Dedifferentiated amniotic fluid mesenchymal stem cell (primary cell): ENCODE measurements around the gene TMPRSS6.

Source experiments
- DNase-seq: peaks from one replicate; pipeline ENCODE4 v3.0.0-alpha.2; 2016; ENCODE audit errors: extremely low spot score

Gene TMPRSS6

DNA sequence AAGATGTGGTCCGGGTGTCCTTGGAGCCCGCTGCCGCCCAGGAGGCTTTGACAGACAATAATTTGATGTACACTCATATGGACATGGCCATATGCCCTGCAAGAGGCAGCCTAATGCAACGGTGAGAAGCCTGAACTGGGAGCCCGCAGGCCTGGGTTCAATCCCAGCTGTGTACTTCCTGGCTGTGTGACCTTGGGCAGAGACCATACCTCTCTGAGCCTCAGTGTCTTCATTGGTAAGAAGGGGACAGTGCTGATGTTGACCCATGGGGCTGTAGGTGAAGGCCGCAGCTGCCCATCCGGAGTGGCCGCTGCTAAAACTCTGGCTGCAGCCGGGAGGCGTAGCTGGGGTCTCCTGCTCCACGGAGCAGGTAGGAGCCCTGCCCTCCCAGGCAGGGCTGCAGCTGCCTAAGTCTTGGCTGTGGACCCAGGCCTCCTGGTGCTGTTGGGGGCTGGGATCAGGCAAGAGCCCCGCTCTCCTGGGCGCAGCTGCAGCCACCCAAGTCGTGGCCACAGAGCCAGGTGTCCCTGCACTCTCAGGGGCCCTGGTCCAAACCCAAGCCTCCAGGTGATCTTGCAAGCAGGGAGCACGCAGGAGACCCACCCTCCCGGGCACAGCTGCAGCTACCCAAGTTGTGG lies 31.3 kb upstream of the TMPRSS6 start:
- DNase-seq = no peak

DNA sequence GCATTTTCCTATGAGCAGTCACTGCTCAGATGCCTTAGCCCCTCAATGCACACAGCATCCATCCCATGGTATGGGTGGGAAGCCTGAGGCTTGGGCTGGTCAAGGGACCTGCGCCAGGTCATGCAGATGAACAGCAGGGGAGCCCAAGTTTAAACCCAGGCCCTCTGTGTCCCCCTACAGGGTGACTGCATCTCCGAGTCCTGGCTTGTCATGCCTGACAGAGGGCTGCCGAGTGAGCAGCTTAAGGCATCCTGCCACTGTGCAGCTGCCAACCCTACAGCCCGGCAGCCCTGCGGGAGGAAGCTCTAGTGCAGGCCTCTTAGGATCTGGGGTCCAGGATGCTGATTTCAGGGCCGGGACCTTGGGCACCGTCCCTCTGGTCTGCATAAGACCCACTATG lies 30.2 kb upstream of the TMPRSS6 start:
- DNase-seq = no peak

DNA sequence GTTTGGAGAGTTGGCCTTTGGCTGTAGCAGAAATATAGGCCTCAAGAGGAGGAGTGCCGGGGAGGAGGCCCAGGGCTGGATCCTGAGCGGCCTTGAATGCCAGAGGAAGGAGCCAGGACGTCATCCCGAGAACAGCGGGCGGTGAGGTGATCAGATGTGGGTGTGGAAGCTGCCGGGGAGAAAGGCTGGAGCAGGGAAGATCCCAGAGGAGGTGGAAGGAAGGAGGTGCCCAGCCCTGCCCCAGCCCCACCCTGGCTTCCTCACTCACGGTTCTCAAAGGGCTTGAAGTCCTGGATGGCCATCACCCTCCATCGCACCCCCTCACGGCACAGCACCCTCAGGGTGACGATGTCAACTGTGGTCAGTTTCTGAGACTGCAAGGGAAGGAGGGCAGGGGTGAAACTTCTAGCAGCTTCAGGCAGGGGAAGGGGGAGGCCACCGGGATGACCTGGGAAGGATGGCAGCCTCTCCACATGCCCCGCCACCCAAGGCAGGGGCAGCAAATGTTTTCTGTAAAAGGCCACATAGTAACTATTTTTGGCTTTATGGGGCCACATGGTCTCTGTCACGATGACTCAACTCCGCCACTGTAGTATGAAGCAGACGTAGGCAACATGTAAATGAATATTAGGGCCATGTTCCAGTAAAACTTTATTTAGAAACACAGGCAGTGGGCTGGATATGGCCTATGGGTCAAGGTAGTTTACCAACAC lies 29.5 kb upstream of the TMPRSS6 start:
- no peak for DNase-seq

DNA sequence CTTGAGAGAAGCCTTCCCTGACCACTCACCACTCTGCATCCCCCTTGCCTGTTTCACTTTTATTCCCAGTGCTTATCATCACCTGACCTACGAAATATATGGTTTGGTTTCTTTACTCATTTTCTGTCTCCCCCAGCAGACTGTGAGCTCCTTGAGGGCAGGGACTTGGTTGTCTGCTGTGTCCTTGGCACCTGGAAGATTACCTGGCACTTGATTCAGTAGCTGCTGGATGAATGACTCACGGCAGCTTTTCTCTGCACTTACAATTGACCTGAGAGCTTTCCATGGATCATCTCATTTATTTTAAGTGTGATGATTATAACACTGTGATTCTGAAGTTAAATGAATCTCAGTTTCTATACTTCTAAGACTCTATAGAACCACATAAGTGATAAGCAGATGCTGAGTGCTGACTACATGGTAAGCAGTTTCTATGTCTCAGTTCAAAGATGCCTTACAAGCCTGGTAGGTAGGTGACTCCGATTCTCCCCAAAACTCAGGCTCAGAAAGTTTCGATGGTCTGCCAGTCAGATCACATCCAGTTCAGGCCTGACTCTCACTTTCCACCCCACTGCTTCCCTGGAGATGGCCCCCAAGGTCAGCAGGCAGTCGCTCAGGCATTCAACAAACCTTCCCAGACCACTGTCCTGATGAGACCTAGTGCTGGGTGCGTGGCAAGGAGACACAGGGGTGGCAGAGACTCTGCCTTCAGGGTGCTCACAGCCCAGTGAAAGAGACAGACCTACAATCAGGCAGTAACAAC lies 28.6 kb upstream of the TMPRSS6 start:
- no peak for DNase-seq

DNA sequence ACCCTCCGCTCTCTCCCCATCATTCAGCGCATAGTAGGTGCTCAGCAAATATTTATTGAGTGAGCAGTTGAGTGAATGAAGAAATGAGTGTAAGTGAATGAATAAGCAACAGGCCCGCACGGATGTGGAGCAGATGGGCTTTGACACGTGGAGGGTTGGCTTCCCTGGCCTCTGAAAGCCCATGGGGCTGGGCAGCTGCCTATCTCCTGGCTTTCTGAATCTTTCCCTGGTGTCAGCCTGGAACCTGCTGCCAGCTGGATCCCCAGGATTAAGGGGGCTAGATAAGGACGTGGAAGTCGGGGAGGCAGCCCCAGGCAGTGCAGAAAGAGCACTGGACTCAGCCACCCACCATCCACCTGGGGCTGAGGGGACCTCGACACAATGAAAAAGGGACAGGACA lies 27.6 kb upstream of the TMPRSS6 start:
- DNase-seq = no peak

DNA sequence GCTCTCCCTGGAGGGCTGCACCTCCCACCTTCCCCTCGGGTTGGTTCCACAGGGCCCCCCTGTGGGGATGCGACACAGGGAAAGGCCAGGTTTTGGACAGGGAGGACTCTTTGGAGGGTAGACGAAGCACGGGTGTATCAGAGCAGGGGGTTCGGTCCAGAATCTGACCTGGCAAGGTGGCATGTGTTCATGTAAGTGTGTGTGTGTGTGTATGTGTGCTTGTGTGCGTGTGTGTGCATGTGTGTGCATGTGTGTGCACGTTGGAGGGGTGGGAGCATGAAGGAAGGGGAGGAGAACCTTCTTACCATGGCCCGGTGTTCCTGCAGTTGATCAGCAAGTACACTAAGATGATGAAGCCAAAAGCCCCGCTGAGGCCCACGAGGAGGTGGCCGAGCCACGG lies 25.5 kb upstream of the TMPRSS6 start:
- DNase-seq = no peak

DNA sequence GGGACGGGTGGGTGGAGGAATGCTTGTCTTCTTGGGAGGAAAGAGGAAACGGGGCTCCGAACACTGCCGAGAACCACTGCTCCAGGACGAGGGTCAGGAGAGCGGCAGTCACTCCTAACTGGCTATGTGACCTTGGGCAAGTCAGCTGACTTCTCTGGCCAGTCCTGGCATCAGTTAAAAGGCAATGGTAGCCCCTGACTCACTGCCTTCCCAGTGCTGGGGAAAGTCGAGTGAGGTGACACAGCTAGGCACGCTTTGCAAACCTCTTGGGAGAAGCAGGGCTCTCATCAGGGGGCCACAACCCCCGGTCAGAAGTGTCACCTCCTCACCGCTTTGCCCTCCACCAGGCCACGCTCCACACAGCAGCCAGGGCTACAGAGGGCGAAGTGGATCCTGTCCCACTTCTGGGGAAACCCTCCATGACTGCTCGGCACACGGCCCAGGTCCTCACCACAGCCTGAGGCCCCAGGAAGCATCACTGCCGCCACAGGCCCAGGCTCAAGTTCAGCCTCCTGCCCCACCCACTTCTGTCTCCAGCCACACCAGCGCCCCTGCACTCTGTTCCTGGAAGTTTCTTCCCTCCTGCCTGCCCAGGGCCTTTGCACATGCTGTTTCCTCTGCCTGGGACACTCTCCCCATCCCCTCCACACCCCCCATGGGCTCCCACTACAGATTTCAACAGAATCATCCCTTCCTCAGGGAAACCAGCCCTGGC lies 23.9 kb upstream of the TMPRSS6 start:
- no peak for DNase-seq

DNA sequence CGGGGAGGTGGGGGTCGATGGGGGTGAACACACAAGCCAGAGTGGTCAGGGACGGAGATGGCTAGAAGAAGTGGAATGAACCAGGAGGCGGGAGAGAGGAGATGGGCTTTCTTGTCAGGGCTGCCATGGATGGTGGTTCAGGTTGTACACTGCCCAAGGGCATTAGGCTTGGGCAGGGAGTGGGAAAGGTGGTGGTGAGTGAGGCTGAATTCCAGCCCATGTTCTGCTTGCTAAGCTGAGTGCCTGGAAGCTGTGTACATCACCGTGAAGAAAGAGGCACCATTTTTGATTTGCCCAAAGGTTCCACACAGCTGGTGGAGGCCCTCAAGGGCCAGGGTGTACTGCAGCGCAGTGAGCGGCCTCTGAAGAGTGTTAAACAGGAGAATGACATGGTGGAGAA lies 23.3 kb upstream of the TMPRSS6 start:
- no peak for DNase-seq

DNA sequence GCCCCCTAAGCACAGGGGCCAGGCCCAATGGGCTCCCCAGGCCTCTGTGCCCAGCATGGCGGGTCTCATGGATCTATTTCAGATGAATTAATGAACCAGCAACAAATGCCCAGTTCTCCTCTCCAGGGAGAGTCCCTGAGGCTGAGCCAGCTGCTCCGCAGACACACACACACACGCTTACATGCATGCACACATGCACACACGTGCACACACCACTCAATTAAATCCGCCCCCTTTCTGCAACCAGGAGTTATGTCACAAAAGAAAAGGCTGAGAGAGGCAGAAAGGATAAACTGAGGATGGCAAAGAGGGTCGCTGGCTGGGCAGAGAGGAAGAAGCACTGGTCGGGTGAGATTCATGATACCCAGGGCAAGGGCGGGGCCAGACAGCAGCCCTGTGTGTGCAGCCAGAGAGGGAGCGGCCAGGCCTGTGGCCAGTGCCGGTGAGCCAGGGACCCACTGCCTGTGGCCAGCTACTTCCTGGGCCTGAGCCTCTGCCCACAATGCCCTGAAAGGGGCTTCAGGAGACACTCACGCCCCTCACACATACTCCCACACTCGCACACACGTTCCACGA lies 20.4 kb upstream of the TMPRSS6 start:
- DNase-seq = no peak

DNA sequence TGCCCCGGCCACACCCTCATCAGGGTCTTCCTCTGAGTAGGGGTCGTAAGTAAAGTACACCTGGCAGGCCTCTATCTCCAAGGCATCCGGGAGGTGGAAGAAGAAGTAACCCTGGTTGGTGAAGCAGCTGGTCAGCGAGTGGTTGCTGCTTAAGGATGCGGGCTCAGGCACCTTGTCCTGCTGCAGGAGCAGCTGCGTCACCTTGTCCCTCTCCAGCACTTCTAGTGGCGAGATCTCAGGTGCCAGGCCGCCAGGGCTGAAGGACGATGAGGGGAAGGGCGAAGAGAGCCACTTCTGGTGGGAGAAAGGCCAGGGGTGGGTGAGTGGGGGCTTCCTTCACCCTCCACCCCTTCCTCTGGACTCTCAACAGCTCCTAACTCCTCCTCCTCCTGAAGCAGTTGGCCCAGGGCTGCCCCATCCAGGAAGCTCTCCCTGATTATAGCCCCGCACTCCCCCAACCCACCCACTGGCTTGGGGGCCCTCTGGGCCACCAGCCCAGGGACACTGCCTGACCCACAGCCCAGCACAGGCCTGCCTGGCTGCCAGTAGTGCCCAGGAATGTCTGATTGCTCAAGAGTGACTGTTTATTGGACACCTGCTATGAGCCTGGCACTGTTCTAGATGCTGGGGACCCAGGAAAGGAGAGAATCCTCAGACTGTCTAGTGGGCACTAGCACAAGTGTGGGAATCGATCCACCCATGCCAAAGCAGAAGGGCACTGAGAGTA lies 19.2 kb upstream of the TMPRSS6 start:
- no peak for DNase-seq

DNA sequence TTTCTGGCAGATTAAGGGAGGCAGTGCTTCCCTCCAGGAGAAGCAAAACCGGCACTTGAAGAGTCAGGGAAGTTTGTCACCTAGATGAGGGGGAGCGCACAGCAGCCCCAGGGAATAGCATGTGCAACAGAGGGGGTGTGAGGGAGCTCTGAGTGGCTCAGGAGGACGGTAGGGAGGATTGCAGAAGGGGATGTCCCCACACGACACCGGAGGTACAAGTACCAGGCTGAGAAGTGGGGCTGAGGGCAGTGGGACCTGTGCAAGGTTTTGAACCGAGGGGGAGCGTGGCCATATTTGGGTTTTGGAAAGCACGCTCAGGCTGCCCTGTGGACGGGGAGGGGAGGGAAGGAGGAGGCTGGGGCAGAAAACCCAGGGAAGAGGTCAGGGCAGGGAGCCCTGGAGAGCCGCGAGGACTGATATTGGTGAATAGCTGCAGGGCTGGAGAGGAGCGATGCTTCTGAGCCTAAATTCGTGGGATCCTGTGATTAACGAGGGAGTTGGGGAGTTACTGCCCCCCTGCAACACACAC lies 17.9 kb upstream of the TMPRSS6 start:
- DNase-seq = no peak

DNA sequence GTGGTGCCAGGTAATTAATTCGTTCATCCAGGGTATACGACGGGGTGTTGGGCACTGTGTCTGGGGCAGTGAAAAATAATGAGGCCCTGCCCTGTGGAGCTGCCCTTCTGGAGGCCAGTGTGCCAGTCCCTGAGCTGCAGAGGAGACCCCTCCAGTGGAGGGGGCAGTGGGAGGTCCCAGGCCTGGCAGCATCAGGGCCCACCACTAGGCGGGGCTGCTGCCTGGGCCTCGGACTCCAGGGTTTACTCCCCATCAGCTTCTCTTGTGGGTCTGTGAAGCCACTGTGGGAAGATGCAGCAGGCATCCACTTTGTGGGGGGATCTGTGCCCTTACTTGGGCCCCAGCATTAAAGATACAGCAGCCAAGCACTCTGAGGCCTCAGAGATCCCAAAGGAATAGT lies 17.4 kb upstream of the TMPRSS6 start:
- no peak for DNase-seq

DNA sequence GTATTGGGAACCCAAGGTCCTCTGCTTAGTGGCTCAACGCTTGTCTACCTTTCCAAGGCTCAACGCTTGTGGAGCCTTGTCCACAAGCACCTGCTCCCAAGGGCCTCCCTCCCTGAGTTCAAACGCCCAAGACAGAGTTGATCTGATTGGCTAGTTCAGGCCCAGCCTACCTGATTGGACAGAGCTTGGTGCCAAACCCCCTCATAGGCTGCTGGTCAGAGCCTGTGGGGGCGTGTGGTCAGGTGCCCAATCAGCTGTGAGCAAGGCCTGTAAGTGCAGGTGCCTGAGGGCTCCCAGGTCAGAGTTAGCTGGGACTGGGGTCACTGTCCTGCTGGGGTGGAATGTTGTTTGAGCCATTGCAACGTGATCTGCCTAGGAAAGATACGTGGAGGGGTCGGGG lies 16.9 kb upstream of the TMPRSS6 start:
- DNase-seq = no peak

DNA sequence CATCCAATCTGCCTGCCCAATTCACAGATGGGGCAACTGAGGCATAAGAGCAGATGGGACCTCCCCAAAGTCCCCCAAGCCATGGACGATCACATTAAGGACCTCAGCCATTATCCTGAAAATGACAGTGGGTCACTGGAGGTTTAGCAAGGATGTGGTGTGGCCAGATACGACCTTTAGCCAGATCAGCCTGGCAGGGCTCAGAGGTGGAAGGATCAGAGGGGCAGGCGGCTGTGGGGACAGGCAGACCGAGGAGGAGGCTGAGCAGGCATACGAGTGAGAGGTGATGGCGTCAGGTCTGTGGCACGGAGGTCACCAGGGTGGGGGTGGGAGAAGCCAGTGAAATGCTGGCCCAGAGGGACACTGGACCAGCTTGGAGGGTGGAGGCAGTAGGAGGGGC lies 14.1 kb upstream of the TMPRSS6 start:
- no peak for DNase-seq

DNA sequence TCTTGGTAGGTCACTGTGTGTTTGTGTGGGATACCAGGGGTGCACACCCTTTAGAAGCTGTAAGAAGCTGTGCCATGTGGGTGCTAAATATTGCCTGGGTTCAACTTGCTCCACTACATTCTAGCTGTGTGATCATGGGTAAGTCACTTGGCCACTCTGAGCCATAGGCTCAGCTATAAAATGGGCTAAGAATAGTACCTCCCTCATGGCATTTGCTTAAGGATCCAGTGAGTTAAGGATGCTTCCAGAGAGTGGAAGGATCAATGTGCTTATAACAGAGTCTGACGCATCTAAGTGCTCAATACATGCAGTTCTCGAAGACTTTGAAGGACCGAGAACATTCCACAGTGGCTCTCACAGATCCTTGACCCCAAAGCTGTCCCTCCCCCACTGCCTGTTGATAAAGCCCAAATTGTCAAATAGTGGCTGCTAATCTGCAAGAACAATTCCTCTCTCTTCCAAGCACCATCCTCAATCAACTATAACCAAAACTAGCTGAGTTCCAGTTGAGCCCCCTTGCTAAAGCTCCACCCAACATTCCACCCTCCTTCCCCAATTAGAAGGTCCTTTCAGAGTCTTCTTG lies 13.2 kb upstream of the TMPRSS6 start:
- no peak for DNase-seq

DNA sequence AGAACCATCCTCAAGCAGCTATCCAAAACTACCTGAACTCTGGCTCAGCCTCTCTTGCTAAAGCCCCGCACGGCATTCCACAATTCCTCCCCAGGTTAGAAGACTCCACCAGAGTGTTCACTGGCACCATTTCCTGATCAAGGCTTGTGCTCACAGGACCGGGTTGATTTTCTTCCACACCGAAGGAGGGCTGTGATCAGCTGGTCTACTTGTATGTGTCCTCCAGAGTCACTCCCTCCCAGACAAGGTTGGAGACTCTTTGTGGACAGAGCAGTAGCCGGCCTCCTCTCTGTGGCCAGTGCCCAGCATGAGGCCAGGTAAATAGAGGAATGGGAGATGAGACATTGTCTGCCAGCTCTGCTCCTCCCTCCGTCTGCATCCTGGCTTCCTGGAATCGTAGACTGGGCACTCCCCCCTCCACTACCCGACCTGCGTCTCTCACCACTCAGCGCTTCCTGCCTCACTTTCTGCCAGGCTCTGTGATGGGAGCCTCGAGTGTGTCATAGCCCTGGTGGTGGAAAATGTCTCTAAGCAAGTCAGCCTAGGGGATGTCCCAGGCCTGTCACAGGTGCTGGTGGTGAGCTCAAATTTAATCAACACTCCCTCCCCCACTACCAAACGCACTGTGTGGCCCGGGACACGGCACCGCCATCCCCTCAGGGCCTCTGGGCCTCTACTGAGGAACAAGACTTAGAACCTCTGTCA lies 12.5 kb upstream of the TMPRSS6 start:
- no peak for DNase-seq

DNA sequence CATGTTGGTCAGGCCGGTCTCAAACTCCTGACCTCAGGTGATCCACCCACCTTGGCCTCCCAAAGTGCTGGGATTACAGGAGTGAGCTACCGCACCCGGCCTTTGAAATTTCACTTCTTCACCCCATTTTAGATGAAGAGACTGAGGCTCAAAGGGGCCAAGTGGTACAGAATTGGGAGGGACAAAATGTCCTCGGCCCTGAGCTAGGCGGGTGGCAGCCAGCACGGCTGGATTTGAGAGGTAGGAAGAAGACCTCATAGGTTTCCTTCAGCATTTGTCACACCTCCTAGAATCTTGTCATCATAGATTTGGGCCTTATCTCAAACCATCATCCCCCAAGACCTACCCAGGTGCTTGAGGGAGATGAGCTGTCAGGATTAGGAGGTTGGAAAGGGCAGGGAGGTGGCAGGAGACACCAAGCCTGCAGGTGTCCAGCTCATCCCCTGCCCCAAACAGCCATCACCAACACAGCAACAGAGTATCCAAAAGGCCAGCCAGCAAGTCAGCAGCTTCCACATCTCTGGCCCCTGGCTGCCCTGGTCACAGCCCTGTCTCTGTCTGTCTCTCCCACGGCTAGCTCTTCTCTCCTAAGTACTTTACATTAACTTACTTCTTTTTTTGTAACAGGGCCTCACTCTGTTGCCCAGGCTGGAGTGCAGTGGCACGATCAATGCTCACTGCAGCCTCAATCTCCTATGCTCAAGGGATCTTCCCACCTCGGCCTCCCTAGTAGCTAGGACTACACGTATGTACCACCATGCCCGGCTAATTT lies 11.2 kb upstream of the TMPRSS6 start:
- no peak for DNase-seq

DNA sequence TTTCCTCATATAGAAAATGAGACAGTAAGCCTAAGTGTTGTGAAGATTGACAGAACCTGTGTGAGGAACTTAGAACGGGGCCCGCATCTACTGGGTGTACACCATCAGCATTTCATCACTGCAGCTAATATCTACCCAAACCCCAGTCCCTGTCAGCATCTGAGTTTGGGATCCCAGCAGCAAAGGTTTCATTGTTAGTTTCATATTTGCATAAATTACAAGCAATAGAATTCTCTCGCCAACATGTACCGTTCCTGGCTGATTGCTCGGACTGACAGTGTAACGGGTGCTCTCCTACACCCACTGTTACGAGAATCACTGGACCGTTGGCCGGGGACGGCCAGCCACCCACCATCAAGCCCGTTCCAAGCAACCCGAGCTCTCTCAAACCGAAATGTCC lies 10.4 kb upstream of the TMPRSS6 start:
- DNase-seq = no peak

DNA sequence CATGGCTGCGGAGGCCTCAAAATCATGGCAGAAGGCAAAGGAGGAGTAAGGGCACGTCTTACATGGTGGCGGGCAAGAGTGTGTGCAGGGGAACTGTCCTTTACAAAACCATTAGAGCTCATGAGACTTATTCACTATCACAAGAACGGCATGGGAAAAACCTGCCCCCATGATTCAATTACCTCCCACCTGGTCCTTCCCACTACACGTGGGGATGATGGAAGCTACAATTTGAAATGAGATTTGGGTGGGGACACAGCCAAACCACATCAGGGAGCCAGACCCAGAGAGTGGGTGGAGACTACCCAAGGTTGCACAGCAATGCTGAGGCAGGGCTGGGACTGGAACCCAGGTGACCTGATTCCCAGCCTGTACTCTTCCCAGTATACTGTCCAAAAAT lies 8.6 kb upstream of the TMPRSS6 start:
- DNase-seq = no peak
